GM12874 (cell line): ENCODE data around the gene VWF.

Source experiments
- CTCF ChIP-seq: IDR thresholded peaks from 2 replicates; pipeline ENCODE4 v1.5.1; 2011; ENCODE audit warnings: low read depth, mild to moderate bottlenecking, control low read depth, low read length, moderate library complexity; ENCODE audit not compliant: insufficient read depth

VWF gene

GRCh38 chr12:5987573-5987972 lies 136.9 kb downstream of the VWF start:
- TF ChIP-seq CTCF = no peak

- TF ChIP-seq CTCF = no peak
Measured at GRCh38 chr12:5985471-5985870, 139.0 kb downstream of the VWF start.

- no peak for TF ChIP-seq CTCF
Measured at GRCh38 chr12:5984873-5985272, 139.6 kb downstream of the VWF start.

GRCh38 chr12:5982106-5982505 lies 142.4 kb downstream of the VWF start:
- TF ChIP-seq CTCF = no peak

- TF ChIP-seq CTCF = no peak
Measured at GRCh38 chr12:5977556-5977955, 146.9 kb downstream of the VWF start.

GRCh38 chr12:5976711-5977110 lies 147.8 kb downstream of the VWF start:
- TF ChIP-seq CTCF = no peak

- no peak for TF ChIP-seq CTCF
Measured at GRCh38 chr12:5976196-5976595, 148.3 kb downstream of the VWF start.
